ENCODE measurements around the gene CCDC149.

Gene CCDC149

DNA sequence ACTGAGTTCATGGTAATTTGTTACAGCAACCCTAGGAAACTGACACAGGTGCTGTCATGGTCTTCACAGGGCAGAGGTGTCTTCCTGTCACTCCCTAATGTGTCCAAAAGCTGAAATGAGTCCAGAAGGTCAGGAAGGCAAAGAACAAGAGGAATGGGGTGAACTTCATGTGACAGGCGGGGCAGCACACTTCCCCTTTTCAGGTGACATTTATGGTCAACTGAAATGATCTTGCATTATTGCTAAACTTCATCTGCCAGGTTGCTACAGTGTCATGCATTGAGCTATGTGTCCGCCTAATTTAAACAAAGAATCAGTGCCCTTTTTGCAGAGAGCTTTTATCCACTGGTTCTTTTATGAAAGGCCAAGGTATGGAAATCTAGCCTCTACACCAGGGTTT lies 15.9 kb upstream of the CCDC149 start:
- H3K79me2 ChIP-seq (ENCODE audit: insufficient read depth, low read length): no peaks in the 10 kb centered on the region
- no peak overlapping the region for H3K9ac ChIP-seq (ENCODE audit: low read length)
- H3K4me2 ChIP-seq (ENCODE audit: low read depth, low read length, poor library complexity, severe bottlenecking): no peak overlapping the region
- H3K9me2 ChIP-seq (replicated peaks; ENCODE audit: insufficient read depth, low read length): no peaks in the 10 kb centered on the region
- no peak overlapping the region for H2AFZ ChIP-seq (ENCODE audit: low read depth, low read length, severe bottlenecking)
- H3K4me3 ChIP-seq (ENCODE audit: insufficient read depth, low read length, poor library complexity, severe bottlenecking): no peak overlapping the region
- no peaks in the 10 kb centered on the region for H3K27me3 ChIP-seq (ENCODE audit: low read length)
- H3K36me3 ChIP-seq (ENCODE audit: low read length): no peaks in the 10 kb centered on the region
- no peak overlapping the region for H3K27ac ChIP-seq (ENCODE audit: low read depth, low read length)
- H3K9me3 ChIP-seq (ENCODE audit: insufficient read depth, low read length): no peaks in the 10 kb centered on the region
- H4K20me1 ChIP-seq (ENCODE audit: low read depth, low read length): no peaks in the 10 kb centered on the region
- TF ChIP-seq CTCF (IDR thresholded peaks at IDR 0.05; ENCODE audit: insufficient read depth, low read length, poor library complexity, severe bottlenecking) (no peak), EZH2phosphoT487 (conservative IDR thresholded peaks at IDR 0.05; ENCODE audit: low read length) (no peak)
- no peaks in the 10 kb centered on the region for H3F3A ChIP-seq (ENCODE audit: insufficient read depth)

GRCh38 chr4:24927049-24927448 lies 14.2 kb upstream of the CCDC149 start:
- no peak overlapping the region for H3K9ac ChIP-seq (ENCODE audit: low read length)
- H3K36me3 ChIP-seq (ENCODE audit: low read length): no peaks in the 10 kb centered on the region
- H3F3A ChIP-seq (ENCODE audit: insufficient read depth): no peaks in the 10 kb centered on the region
- no peaks in the 10 kb centered on the region for H3K79me2 ChIP-seq (ENCODE audit: insufficient read depth, low read length)
- H4K20me1 ChIP-seq (ENCODE audit: low read depth, low read length): no peaks in the 10 kb centered on the region
- no peak overlapping the region for H3K4me3 ChIP-seq (ENCODE audit: insufficient read depth, low read length, poor library complexity, severe bottlenecking)
- no peak overlapping the region for H2AFZ ChIP-seq (ENCODE audit: low read depth, low read length, severe bottlenecking)
- H3K9me2 ChIP-seq (replicated peaks; ENCODE audit: insufficient read depth, low read length): no peaks in the 10 kb centered on the region
- no peak overlapping the region for H3K4me2 ChIP-seq (ENCODE audit: low read depth, low read length, poor library complexity, severe bottlenecking)
- no peak overlapping the region for H3K27ac ChIP-seq (ENCODE audit: low read depth, low read length)
- TF ChIP-seq CTCF (IDR thresholded peaks at IDR 0.05; ENCODE audit: insufficient read depth, low read length, poor library complexity, severe bottlenecking) (no peak), EZH2phosphoT487 (conservative IDR thresholded peaks at IDR 0.05; ENCODE audit: low read length) (no peak)
- H3K9me3 ChIP-seq (ENCODE audit: insufficient read depth, low read length): no peaks in the 10 kb centered on the region
- H3K27me3 ChIP-seq (ENCODE audit: low read length): no peaks in the 10 kb centered on the region

DNA sequence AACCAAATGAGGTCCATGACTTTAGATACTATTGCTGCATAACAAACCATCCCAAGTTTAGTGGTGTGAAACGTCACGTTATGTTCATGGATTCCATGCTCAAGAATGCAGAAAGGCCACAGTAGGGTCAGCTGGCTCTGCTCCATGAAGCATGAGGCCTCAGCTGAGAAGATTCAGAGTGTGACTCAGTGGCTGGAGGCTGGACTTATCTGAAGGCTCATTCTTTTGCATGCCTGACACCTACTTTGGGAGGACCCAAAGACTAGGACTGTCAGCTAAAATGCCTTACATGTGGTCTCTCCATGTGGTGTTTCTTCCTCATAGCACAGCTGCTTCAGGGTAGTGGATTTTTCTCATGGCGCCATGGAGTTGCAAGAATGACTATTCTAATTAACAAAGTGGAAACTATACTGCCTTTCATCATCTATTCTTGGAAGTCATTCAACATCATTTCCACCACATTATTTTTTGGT lies 11.5 kb upstream of the CCDC149 start:
- no peak overlapping the region for H3K9ac ChIP-seq (ENCODE audit: low read length)
- no peak overlapping the region for H2AFZ ChIP-seq (ENCODE audit: low read depth, low read length, severe bottlenecking)
- H3K9me2 ChIP-seq (replicated peaks; ENCODE audit: insufficient read depth, low read length): no peaks in the 10 kb centered on the region
- H3K79me2 ChIP-seq (ENCODE audit: insufficient read depth, low read length): no peaks in the 10 kb centered on the region
- H3K27ac ChIP-seq (ENCODE audit: low read depth, low read length): no peak overlapping the region
- H3K4me2 ChIP-seq (ENCODE audit: low read depth, low read length, poor library complexity, severe bottlenecking): no peak overlapping the region
- TF ChIP-seq EZH2phosphoT487 (conservative IDR thresholded peaks at IDR 0.05; ENCODE audit: low read length): no peak
- TF ChIP-seq CTCF (IDR thresholded peaks at IDR 0.05; ENCODE audit: insufficient read depth, low read length, poor library complexity, severe bottlenecking): no peak
- no peaks in the 10 kb centered on the region for H4K20me1 ChIP-seq (ENCODE audit: low read depth, low read length)
- H3K4me3 ChIP-seq (ENCODE audit: insufficient read depth, low read length, poor library complexity, severe bottlenecking): no peak overlapping the region
- H3F3A ChIP-seq (ENCODE audit: insufficient read depth): no peaks in the 10 kb centered on the region
- no peaks in the 10 kb centered on the region for H3K27me3 ChIP-seq (ENCODE audit: low read length)
- H3K36me3 ChIP-seq (ENCODE audit: low read length): no peaks in the 10 kb centered on the region
- H3K9me3 ChIP-seq (ENCODE audit: insufficient read depth, low read length): no peaks in the 10 kb centered on the region

Measured in SU-DHL-6 (cell line).